Liver (tissue), 9 donors: ENCODE measurements around the gene CNOT11. TPM values are rescaled to one million over a fixed set of nuclear protein-coding genes. Genes with fewer than 3 reads are reported as not detected.

Source experiments
- DNase-seq: peaks from one replicate; pipeline ENCODE4 v3.0.0-alpha.2; 2017; ENCODE audit warnings: low spot score
- H3K27ac ChIP-seq, 2 donors: one replicate each; pipeline ENCODE4 v1.7.0; 2013; ENCODE audit warnings: inconsistent platforms in 2 of 2, low read length in 2 of 2, control low read depth in 1 of 2, low read depth in 1 of 2, mild to moderate bottlenecking in 1 of 2
- H3K27me3 ChIP-seq, 4 donors: one replicate each; pipeline versions ENCODE4 v1.6.1 to v1.7.0; 2013; ENCODE audit warnings: low read length in 3 of 4, inconsistent platforms in 1 of 4, mild to moderate bottlenecking in 1 of 4, moderate library complexity in 1 of 4; ENCODE audit not compliant: control insufficient read depth in 4 of 4, insufficient read depth in 4 of 4
- H3K36me3 ChIP-seq, 4 donors: one replicate each; pipeline versions ENCODE4 v1.6.1 to v1.7.0; 2013; ENCODE audit warnings: low read length in 3 of 4, mild to moderate bottlenecking in 3 of 4, low read depth in 1 of 4, moderate library complexity in 1 of 4; ENCODE audit not compliant: control insufficient read depth in 4 of 4, insufficient read depth in 3 of 4
- H3K4me1 ChIP-seq, 4 donors: one replicate each; pipeline versions ENCODE4 v1.6.1 to v1.7.0; 2013; ENCODE audit warnings: low read length in 3 of 4, mild to moderate bottlenecking in 3 of 4, moderate library complexity in 1 of 4; ENCODE audit not compliant: control insufficient read depth in 4 of 4, insufficient read depth in 4 of 4
- H3K4me3 ChIP-seq, 3 donors: one replicate each; pipeline versions ENCODE4 v1.6.1 to v1.7.0; 2013; ENCODE audit warnings: low read length in 3 of 3, control low read depth in 1 of 3, low read depth in 1 of 3, mild to moderate bottlenecking in 1 of 3
- H3K9ac ChIP-seq, 2 donors: one replicate each; pipeline ENCODE4 v1.7.0; 2013; ENCODE audit warnings: low read length in 2 of 2, mild to moderate bottlenecking in 2 of 2, moderate library complexity in 2 of 2, control low read depth in 1 of 2, low read depth in 1 of 2
- H3K9me3 ChIP-seq, 4 donors: one replicate each; pipeline versions ENCODE4 v1.6.1 to v1.7.0; 2013; ENCODE audit warnings: low read length in 3 of 4; ENCODE audit not compliant: control insufficient read depth in 4 of 4
- EGR1 ChIP-seq, 2 donors: IDR thresholded peaks; 2 replicates each; pipeline ENCODE4 v1.6.1; 2016 to 2018; ENCODE audit warnings: antibody characterized with exemption in 2 of 2, low read depth in 2 of 2
- FOXA2 ChIP-seq: IDR thresholded peaks from 2 replicates; pipeline ENCODE4 v1.6.1; 2016; ENCODE audit warnings: antibody characterized with exemption
- GABPA ChIP-seq, 2 donors: IDR thresholded peaks in 1 of 2; conservative IDR thresholded peaks in 1 of 2; 2 replicates each; pipeline ENCODE4 v1.6.1; 2016; ENCODE audit warnings: antibody characterized with exemption in 2 of 2, mild to moderate bottlenecking in 1 of 2, moderate library complexity in 1 of 2
- HNF4A ChIP-seq, 2 donors: conservative IDR thresholded peaks; 2 replicates each; pipeline ENCODE4 v1.6.1; 2016; ENCODE audit warnings: antibody characterized with exemption in 2 of 2, mild to moderate bottlenecking in 2 of 2
- JUND ChIP-seq, 2 donors: IDR thresholded peaks; 2 replicates each; pipeline ENCODE4 v1.6.1; 2016; ENCODE audit warnings: antibody characterized with exemption in 2 of 2
- NR2F2 ChIP-seq: IDR thresholded peaks from 2 replicates; pipeline ENCODE4 v1.6.1; 2016; ENCODE audit warnings: antibody characterized with exemption
- RAD21 ChIP-seq, 2 donors: IDR thresholded peaks; 2 replicates each; pipeline ENCODE4 v1.6.1; 2016; ENCODE audit warnings: antibody characterized with exemption in 2 of 2, mild to moderate bottlenecking in 2 of 2
- RXRA ChIP-seq, 2 donors: IDR thresholded peaks; 2 replicates each; pipeline ENCODE4 v1.6.1; 2017 to 2018; ENCODE audit warnings: antibody characterized with exemption in 2 of 2, mild to moderate bottlenecking in 1 of 2
- SP1 ChIP-seq: IDR thresholded peaks from 2 replicates; pipeline ENCODE4 v1.6.1; 2018; ENCODE audit warnings: antibody characterized with exemption, mild to moderate bottlenecking
- TAF1 ChIP-seq: conservative IDR thresholded peaks from 2 replicates; pipeline ENCODE4 v1.6.1; 2016; ENCODE audit warnings: antibody characterized with exemption, mild to moderate bottlenecking
- YY1 ChIP-seq: IDR thresholded peaks from 2 replicates; pipeline ENCODE4 v1.6.1; 2016; ENCODE audit warnings: antibody characterized with exemption, mild to moderate bottlenecking
- WGBS: extraction: QIAGEN DNeasy Blood & Tissue Kit; methylation state at CpG from one replicate; pipeline ENCODE4 v1.1.7; 2013; 5-methylcytosine and 5-hydroxymethylcytosine counted together
- polyA plus RNA-seq, 2 donors: library from polyadenylated mRNA; stranded (reverse) in 1 of 2; unstranded in 1 of 2; fragments of 200-250 nt in 1 of 2; fragments of >200 nt in 1 of 2; fragmentation: Nextera tagmentation in 1 of 2; extraction: Ambion mirVana in 1 of 2; gene quantifications; one replicate each; pipeline versions ENCODE4 v1.2.1 to v1.2.3, GENCODE V29; 2013 to 2015
- total RNA-seq, 2 donors: library from RNA; depleted of rRNA; stranded (reverse); fragments of >200 nt; gene quantifications; one replicate each; pipeline ENCODE4 v1.2.3, GENCODE V29; 2014
- TF ChIP-seq, protein P1 (sequence below): IDR thresholded peaks from 2 replicates; pipeline ENCODE4 v1.6.1; 2016; ENCODE audit warnings: antibody characterized with exemption
- TF ChIP-seq, protein P2 (sequence below): fragments of 150-350 bp; IDR thresholded peaks from 2 replicates; pipeline ENCODE4 v1.5.1; 2017; ENCODE audit warnings: improper control_type of control experiment, low read depth, low read length; ENCODE audit not compliant: missing input control
- TF ChIP-seq, protein P3 (sequence below): IDR thresholded peaks from 2 replicates; pipeline ENCODE4 v1.6.1; 2016; ENCODE audit warnings: antibody characterized with exemption, mild to moderate bottlenecking
- TF ChIP-seq, protein P4 (sequence below): IDR thresholded peaks from 2 replicates; pipeline ENCODE4 v1.6.1; 2016; ENCODE audit warnings: antibody characterized with exemption
- donor health status: healthy.
- donor health status: healthy.
- donor health status: healthy.
- donor health status: healthy.
- donor health status: healthy.

The CNOT11 gene
- total and polyA plus RNA-seq, 4 donors, result 9.8 to 14.3 (median 13.5) TPM

DNA sequence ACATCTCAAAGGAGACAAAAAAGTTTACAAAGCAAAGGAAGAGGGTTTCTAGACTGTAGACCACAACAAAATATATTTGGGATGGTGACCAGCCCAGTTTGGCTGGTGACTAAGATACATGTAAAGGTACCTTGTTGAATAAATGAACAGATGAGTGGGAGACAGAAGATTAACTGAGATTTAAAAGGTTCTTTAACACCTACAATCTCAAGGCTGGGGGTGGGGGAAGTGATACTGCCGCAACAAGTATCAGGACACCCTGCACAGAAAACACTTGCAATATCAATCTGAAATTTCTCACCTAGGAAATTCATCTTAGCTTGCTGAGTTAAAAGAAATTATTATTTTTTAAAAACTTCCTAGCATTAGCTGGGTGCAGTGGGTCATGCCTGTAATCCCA is 47.5 kb downstream of the CNOT11 start:
- Histone ChIP-seq H3K9me3 (no peaks in the 10 kb centered on the region), H3K4me1 (peaks cover 5 to 31% (median 13%) of the 10 kb centered on the region in 4 donors)

DNA sequence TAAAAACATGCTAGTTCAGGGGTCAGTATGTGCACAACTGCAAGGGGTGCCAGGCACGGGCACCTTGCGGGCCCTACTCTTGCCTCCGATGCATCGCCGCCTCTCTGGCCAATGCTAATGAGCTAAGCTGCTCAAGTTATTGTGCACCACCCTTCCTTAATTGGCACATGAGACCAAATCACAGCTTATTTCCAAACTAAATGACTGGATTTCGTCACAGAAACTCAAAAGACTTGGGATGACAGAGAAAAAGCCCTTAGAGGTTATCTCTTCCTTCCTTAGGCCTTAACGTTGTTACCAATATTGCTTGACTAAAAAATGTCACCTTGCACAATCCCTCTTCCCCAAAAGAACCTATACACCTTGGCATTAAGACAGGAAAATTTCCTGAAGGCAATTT is 48.1 kb downstream of the CNOT11 start:
- no peak overlapping the region for H3K4me3 ChIP-seq
- no peaks in the 10 kb centered on the region for H3K36me3 ChIP-seq
- peaks cover 8 to 38% (median 19%) of the 10 kb centered on the region in 4 donors for H3K4me1 ChIP-seq
- 58% methylated on average over 7 of the region's 7 CpGs for WGBS
- no peak overlapping the region for H3K27ac ChIP-seq
- TF ChIP-seq NR2F2, result no peak
- TF ChIP-seq, protein P1, sequence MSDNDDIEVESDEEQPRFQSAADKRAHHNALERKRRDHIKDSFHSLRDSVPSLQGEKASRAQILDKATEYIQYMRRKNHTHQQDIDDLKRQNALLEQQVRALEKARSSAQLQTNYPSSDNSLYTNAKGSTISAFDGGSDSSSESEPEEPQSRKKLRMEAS, result no peak
- no peak for TF ChIP-seq SP1
- TF ChIP-seq, protein P2, sequence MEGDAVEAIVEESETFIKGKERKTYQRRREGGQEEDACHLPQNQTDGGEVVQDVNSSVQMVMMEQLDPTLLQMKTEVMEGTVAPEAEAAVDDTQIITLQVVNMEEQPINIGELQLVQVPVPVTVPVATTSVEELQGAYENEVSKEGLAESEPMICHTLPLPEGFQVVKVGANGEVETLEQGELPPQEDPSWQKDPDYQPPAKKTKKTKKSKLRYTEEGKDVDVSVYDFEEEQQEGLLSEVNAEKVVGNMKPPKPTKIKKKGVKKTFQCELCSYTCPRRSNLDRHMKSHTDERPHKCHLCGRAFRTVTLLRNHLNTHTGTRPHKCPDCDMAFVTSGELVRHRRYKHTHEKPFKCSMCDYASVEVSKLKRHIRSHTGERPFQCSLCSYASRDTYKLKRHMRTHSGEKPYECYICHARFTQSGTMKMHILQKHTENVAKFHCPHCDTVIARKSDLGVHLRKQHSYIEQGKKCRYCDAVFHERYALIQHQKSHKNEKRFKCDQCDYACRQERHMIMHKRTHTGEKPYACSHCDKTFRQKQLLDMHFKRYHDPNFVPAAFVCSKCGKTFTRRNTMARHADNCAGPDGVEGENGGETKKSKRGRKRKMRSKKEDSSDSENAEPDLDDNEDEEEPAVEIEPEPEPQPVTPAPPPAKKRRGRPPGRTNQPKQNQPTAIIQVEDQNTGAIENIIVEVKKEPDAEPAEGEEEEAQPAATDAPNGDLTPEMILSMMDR, result no peak
- no peak for TF ChIP-seq TAF1
- TF ChIP-seq JUND (IDR thresholded peaks at IDR 0.05), result no peak
- TF ChIP-seq EGR1 (IDR thresholded peaks at IDR 0.05; ENCODE audit: low read depth in 2 of 2), result no peak
- TF ChIP-seq YY1, result no peak
- no peak for TF ChIP-seq GABPA (IDR thresholded peaks at IDR 0.05 in 1 of 2, conservative IDR thresholded peaks at IDR 0.05 in 1 of 2)
- no peaks in the 10 kb centered on the region for H3K9me3 ChIP-seq
- no peak for DNase-seq
- no peaks in the 10 kb centered on the region for H3K27me3 ChIP-seq
- no peak overlapping the region for H3K9ac ChIP-seq

More for the DNA sequence above, 47.5 kb downstream of the CNOT11 start:
- DNase-seq, result no peak
- Histone ChIP-seq H3K9ac (no peak overlapping the region), H3K27ac (peak overlapping the region in 1 of 2 donors; percentile 47), H3K27me3 (no peaks in the 10 kb centered on the region), H3K36me3 (no peaks in the 10 kb centered on the region), H3K4me3 (no peak overlapping the region)
- TF ChIP-seq, protein P3, sequence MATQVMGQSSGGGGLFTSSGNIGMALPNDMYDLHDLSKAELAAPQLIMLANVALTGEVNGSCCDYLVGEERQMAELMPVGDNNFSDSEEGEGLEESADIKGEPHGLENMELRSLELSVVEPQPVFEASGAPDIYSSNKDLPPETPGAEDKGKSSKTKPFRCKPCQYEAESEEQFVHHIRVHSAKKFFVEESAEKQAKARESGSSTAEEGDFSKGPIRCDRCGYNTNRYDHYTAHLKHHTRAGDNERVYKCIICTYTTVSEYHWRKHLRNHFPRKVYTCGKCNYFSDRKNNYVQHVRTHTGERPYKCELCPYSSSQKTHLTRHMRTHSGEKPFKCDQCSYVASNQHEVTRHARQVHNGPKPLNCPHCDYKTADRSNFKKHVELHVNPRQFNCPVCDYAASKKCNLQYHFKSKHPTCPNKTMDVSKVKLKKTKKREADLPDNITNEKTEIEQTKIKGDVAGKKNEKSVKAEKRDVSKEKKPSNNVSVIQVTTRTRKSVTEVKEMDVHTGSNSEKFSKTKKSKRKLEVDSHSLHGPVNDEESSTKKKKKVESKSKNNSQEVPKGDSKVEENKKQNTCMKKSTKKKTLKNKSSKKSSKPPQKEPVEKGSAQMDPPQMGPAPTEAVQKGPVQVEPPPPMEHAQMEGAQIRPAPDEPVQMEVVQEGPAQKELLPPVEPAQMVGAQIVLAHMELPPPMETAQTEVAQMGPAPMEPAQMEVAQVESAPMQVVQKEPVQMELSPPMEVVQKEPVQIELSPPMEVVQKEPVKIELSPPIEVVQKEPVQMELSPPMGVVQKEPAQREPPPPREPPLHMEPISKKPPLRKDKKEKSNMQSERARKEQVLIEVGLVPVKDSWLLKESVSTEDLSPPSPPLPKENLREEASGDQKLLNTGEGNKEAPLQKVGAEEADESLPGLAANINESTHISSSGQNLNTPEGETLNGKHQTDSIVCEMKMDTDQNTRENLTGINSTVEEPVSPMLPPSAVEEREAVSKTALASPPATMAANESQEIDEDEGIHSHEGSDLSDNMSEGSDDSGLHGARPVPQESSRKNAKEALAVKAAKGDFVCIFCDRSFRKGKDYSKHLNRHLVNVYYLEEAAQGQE, result no peak
- TF ChIP-seq RXRA (IDR thresholded peaks at IDR 0.05) (no peak), FOXA2 (no peak), EGR1 (IDR thresholded peaks at IDR 0.05; ENCODE audit: low read depth in 2 of 2) (no peak), NR2F2 (no peak), TAF1 (no peak), HNF4A (conservative IDR thresholded peaks at IDR 0.05) (no peak), RAD21 (IDR thresholded peaks at IDR 0.05) (no peak), SP1 (no peak)
- TF ChIP-seq, protein P1, result no peak
- TF ChIP-seq, protein P4, sequence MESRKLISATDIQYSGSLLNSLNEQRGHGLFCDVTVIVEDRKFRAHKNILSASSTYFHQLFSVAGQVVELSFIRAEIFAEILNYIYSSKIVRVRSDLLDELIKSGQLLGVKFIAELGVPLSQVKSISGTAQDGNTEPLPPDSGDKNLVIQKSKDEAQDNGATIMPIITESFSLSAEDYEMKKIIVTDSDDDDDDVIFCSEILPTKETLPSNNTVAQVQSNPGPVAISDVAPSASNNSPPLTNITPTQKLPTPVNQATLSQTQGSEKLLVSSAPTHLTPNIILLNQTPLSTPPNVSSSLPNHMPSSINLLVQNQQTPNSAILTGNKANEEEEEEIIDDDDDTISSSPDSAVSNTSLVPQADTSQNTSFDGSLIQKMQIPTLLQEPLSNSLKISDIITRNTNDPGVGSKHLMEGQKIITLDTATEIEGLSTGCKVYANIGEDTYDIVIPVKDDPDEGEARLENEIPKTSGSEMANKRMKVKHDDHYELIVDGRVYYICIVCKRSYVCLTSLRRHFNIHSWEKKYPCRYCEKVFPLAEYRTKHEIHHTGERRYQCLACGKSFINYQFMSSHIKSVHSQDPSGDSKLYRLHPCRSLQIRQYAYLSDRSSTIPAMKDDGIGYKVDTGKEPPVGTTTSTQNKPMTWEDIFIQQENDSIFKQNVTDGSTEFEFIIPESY, result no peak
- WGBS, result 84% methylated on average over 1 of the region's 1 CpG
